HepG2 (cell line): ENCODE data around the gene GINM1. TPM values are rescaled to one million over a fixed set of nuclear protein-coding genes. Genes with fewer than 3 reads are reported as not detected.

Experiments
- ATF7 ChIP-seq, 2 experiments: fragments of 450-650 bp in 1 of 2; sonication (generic) in 1 of 2; formaldehyde crosslinking in 1 of 2; IDR thresholded peaks; 2 replicates each; pipeline versions ENCODE4 v1.4.0 to v1.6.1; 2016 to 2020; ENCODE audit warnings: antibody characterized with exemption in 1 of 2, mild to moderate bottlenecking in 1 of 2, missing genetic modification reagents in 1 of 2
- BCLAF1 ChIP-seq: fragments of 450-650 bp; IDR thresholded peaks from 2 replicates; pipeline ENCODE4 v1.6.1; 2017; ENCODE audit warnings: mild to moderate bottlenecking
- HNF4A ChIP-seq: sonication (generic); formaldehyde crosslinking; IDR thresholded peaks from 2 replicates; pipeline ENCODE4 v1.4.0; 2020; ENCODE audit warnings: missing genetic modification reagents
- ISL2 ChIP-seq: sonication (generic); formaldehyde crosslinking; IDR thresholded peaks from 2 replicates; pipeline ENCODE4 v1.5.0; 2020; ENCODE audit warnings: missing genetic modification reagents
- KAT8 ChIP-seq: IDR thresholded peaks from 2 replicates; pipeline ENCODE4 v1.6.1; 2016; ENCODE audit warnings: missing genetic modification reagents, missing compliant biosample characterization
- KLF12 ChIP-seq: sonication (generic); formaldehyde crosslinking; IDR thresholded peaks from 2 replicates; pipeline ENCODE4 v1.4.0; 2020; ENCODE audit warnings: missing genetic modification reagents, borderline replicate concordance
- SMAD9 ChIP-seq: sonication (generic); formaldehyde crosslinking; IDR thresholded peaks from 2 replicates; pipeline ENCODE4 v1.5.1; 2020; ENCODE audit warnings: mild to moderate bottlenecking, missing genetic modification reagents
- YY1 ChIP-seq: IDR thresholded peaks from 2 replicates; pipeline ENCODE4 v1.6.1; 2011; ENCODE audit warnings: low read length, low read depth, moderate library complexity, mild to moderate bottlenecking; ENCODE audit not compliant: insufficient read depth, insufficient replicate concordance
- ZBTB1 ChIP-seq: sonication (generic); formaldehyde crosslinking; IDR thresholded peaks from 2 replicates; pipeline ENCODE4 v1.4.0; 2020; ENCODE audit warnings: missing genetic modification reagents, borderline replicate concordance
- ZBTB49 ChIP-seq: sonication (generic); formaldehyde crosslinking; IDR thresholded peaks from 2 replicates; pipeline ENCODE4 v1.4.0; 2020; ENCODE audit warnings: missing genetic modification reagents, borderline replicate concordance
- ZC3H4 ChIP-seq: sonication (generic); formaldehyde crosslinking; IDR thresholded peaks from 2 replicates; pipeline ENCODE4 v1.4.0; 2020; ENCODE audit warnings: missing genetic modification reagents, borderline replicate concordance
- ZFAT ChIP-seq: sonication (generic); formaldehyde crosslinking; conservative IDR thresholded peaks from 2 replicates; pipeline ENCODE4 v1.8.1; 2023; ENCODE audit warnings: missing genetic modification reagents, inconsistent platforms
- ZMYM4 ChIP-seq: sonication (generic); formaldehyde crosslinking; IDR thresholded peaks from 2 replicates; pipeline ENCODE4 v1.8.1; 2023; ENCODE audit warnings: mild to moderate bottlenecking, missing genetic modification reagents
- ZNF546 ChIP-seq: sonication (generic); formaldehyde crosslinking; conservative IDR thresholded peaks from 2 replicates; pipeline ENCODE4 v1.8.1; 2023; ENCODE audit warnings: mild to moderate bottlenecking, missing genetic modification reagents
- ZNF597 ChIP-seq: sonication (generic); formaldehyde crosslinking; IDR thresholded peaks from 2 replicates; pipeline ENCODE4 v1.5.0; 2020; ENCODE audit warnings: missing genetic modification reagents
- ZNF747 ChIP-seq: sonication (generic); formaldehyde crosslinking; IDR thresholded peaks from 2 replicates; pipeline ENCODE4 v1.8.1; 2023; ENCODE audit warnings: missing genetic modification reagents, mild to moderate bottlenecking, borderline replicate concordance
- ZNF749 ChIP-seq: sonication (generic); formaldehyde crosslinking; IDR thresholded peaks from 2 replicates; pipeline ENCODE4 v1.8.0; 2022; ENCODE audit warnings: mild to moderate bottlenecking, missing genetic modification reagents, moderate library complexity, borderline replicate concordance
- ZNF883 ChIP-seq: sonication (generic); formaldehyde crosslinking; IDR thresholded peaks from 2 replicates; pipeline ENCODE4 v1.5.1; 2020; ENCODE audit warnings: mild to moderate bottlenecking, missing genetic modification reagents; ENCODE audit errors: not compliant biosample characterization
- polyA plus RNA-seq, 8 experiments: library from polyadenylated mRNA; depleted of rRNA in 3 of 8; stranded (reverse) in 7 of 8; unstranded in 1 of 8; fragments of >200 nt; fragmentation: Illumina TruSeq in 4 of 8; extraction: Trizol in 4 of 8; gene quantifications; 2 replicates each; pipeline versions ENCODE4 v1.2.1 to v1.2.3, GENCODE V29; 2011 to 2016; ENCODE audit warnings: low read depth in 4 of 8, missing spikeins in 1 of 8, mixed read lengths in 1 of 8; ENCODE audit not compliant: insufficient read depth in 1 of 8
- total RNA-seq, 5 experiments: library from RNA; depleted of rRNA; stranded (reverse); fragments of >200 nt; fragmentation: Illumina TruSeq; extraction: Trizol; gene quantifications; 2 replicates each; pipeline ENCODE4 v1.2.3, GENCODE V29; 2016; ENCODE audit warnings: low read depth in 1 of 5

GINM1 gene
- total and polyA plus RNA-seq, 2 of the 13 experiments (the other 11 are each of a cell fraction or from before 2014, with no cell fraction given), result 19.4 to 27.5 TPM

GRCh38 chr6:149565527-149566409 is at the start of gene GINM1 (continued):
- TF ChIP-seq ISL2 (peak; percentile 34; the same call in 1 of the 2 replicates), ZBTB49 (CRISPR knock-in tag) (no peak), ZNF749 (CRISPR knock-in tag) (0 out of 2 replicates have a peak, but pooled peaks have one; percentile 29), ZNF546 (CRISPR knock-in tag) (no peak), HNF4A (0 out of 2 replicates have a peak, but pooled peaks have one; percentile 2), ZBTB1 (no peak), KAT8 (peak; percentile 58), ZNF883 (CRISPR knock-in tag) (no peak), ZC3H4 (CRISPR knock-in tag) (no peak), SMAD9 (no peak), ATF7 (IDR thresholded peaks at IDR 0.05) (no peak), ATF7 (CRISPR knock-in tag; IDR thresholded peaks at IDR 0.05) (no peak), ZNF747 (CRISPR knock-in tag) (peak; percentile 35; the same call in 1 of the 2 replicates), ZMYM4 (CRISPR knock-in tag) (peak; percentile 50; the same call in 1 of the 2 replicates), ZNF597 (no peak), ZFAT (no peak), YY1 (peak; percentile 87), KLF12 (CRISPR knock-in tag) (peak; percentile 83), BCLAF1 (no peak)
